ENCODE data around the gene GRHPR. TPM values are rescaled to one million over a fixed set of nuclear protein-coding genes. Genes with fewer than 3 reads are reported as not detected.

Gene GRHPR
- total RNA-seq, 3 donors from 2014 or later, result 117 to 144 (median 140) TPM

DNA sequence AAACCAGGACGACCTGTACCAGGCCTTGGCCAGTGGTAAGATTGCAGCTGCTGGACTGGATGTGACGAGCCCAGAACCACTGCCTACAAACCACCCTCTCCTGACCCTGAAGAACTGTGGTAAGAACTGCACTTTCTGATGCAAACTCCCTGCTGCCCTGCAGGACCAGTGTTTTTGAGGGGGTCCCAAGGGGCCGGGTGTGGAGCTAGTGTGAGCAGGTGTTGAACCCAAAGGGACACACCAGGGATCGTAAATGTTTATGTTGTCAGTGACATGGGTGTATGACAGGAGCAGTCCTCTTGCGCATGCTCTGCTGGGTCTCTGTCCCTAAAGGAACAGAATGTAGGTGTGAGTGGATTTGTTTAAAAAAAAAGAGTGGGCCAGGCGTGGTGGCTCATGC, 9.5 kb downstream of the GRHPR start:
- no peaks in the 10 kb centered on the region for H3K36me3 ChIP-seq

DNA sequence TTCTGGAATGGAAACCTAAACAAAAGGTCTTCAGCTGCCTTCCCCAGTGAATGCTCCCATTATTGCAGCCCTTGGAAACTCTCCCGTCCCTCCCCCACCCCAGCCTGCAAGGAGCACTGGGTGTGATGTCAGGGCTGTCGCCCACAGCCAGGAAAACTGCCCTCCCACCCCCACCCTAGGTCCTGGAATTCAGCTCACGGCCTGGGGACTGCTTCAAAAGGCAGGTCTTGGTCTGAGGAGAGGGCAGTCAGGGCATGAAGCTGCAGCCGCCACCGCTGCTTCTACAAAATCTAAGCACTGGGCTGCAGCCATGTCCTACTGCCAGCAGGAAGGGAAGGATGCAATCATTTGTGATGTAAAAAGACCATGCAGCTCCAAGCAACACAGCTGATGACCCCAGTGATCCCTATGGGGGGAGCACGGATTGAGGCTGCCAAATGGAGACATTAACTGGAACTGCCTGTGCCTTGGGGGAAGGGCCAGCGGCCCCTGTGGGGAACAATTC, 11.4 kb downstream of the GRHPR start:
- no peak overlapping the region for H3K4me3 ChIP-seq
- peaks cover 0 to 9% of the 10 kb centered on the region in 2 donors for H3K4me1 ChIP-seq
- peak overlapping the region in 1 of 2 donors; percentile 61 for H3K27ac ChIP-seq
- H3K27me3 ChIP-seq, result no peaks in the 10 kb centered on the region
- no peak for DNase-seq (ENCODE audit: low spot score in 2 of 2)
- TF ChIP-seq POLR2A (IDR thresholded peaks at IDR 0.05) (no peak), POLR2AphosphoS5 (IDR thresholded peaks at IDR 0.05) (no peak)
- TF ChIP-seq, protein P1, sequence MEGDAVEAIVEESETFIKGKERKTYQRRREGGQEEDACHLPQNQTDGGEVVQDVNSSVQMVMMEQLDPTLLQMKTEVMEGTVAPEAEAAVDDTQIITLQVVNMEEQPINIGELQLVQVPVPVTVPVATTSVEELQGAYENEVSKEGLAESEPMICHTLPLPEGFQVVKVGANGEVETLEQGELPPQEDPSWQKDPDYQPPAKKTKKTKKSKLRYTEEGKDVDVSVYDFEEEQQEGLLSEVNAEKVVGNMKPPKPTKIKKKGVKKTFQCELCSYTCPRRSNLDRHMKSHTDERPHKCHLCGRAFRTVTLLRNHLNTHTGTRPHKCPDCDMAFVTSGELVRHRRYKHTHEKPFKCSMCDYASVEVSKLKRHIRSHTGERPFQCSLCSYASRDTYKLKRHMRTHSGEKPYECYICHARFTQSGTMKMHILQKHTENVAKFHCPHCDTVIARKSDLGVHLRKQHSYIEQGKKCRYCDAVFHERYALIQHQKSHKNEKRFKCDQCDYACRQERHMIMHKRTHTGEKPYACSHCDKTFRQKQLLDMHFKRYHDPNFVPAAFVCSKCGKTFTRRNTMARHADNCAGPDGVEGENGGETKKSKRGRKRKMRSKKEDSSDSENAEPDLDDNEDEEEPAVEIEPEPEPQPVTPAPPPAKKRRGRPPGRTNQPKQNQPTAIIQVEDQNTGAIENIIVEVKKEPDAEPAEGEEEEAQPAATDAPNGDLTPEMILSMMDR (IDR thresholded peaks at IDR 0.05), result no peak
- H3K36me3 ChIP-seq, result no peaks in the 10 kb centered on the region
- intact Hi-C loops (cut with DNase I; ENCODE audit: low total_unique reads), result no loop called here
- no peaks in the 10 kb centered on the region for H3K9me3 ChIP-seq

More for the DNA sequence above, 9.5 kb downstream of the GRHPR start:
- no peaks in the 10 kb centered on the region for H3K27me3 ChIP-seq
- H3K4me1 ChIP-seq, result peaks cover 0 to 9% of the 10 kb centered on the region in 2 donors
- H3K4me3 ChIP-seq, result no peak overlapping the region
- H3K9me3 ChIP-seq, result no peaks in the 10 kb centered on the region
- TF ChIP-seq, protein P1 (IDR thresholded peaks at IDR 0.05), result no peak
- intact Hi-C loops (cut with DNase I; ENCODE audit: low total_unique reads), result no loop called here
- no peak for DNase-seq (ENCODE audit: low spot score in 2 of 2)
- H3K27ac ChIP-seq, result peak overlapping the region in 1 of 2 donors; percentile 25

DNA sequence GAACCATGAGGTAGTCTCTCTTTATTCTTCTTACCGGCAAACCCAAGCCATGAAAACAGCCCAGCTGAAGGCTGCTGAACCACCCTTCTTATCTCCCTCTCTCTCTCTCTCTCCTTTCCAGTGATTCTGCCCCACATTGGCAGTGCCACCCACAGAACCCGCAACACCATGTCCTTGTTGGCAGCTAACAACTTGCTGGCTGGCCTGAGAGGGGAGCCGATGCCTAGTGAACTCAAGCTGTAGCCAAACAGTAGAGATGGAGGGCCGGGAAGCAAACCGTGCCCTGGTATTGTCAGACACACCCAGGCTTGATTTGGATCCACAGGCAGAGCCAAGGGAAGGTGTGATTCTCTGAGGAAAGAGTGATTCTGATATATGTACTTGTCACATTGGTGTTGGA, 14.0 kb downstream of the GRHPR start:
- Histone ChIP-seq H3K36me3 (peaks cover 2% of the 10 kb centered on the region), H3K9me3 (no peaks in the 10 kb centered on the region), H3K27ac (no peak overlapping the region), H3K4me1 (peaks cover 0 to 9% of the 10 kb centered on the region in 2 donors), H3K27me3 (no peaks in the 10 kb centered on the region), H3K4me3 (no peak overlapping the region)
- no peak for DNase-seq (ENCODE audit: low spot score in 2 of 2)
- intact Hi-C loops (cut with DNase I; ENCODE audit: low total_unique reads), result no loop called here
- no peak for TF ChIP-seq POLR2A (IDR thresholded peaks at IDR 0.05)
- TF ChIP-seq, protein P1 (IDR thresholded peaks at IDR 0.05), result no peak
- no peak for TF ChIP-seq POLR2AphosphoS5 (IDR thresholded peaks at IDR 0.05)

GRCh38 chr9:37437010-37437409, 14.5 kb downstream of the GRHPR start:
- intact Hi-C loops (cut with DNase I; ENCODE audit: low total_unique reads), result no loop called here
- no peaks in the 10 kb centered on the region for H3K9me3 ChIP-seq
- peaks cover 7% of the 10 kb centered on the region for H3K36me3 ChIP-seq
- no peak for DNase-seq (ENCODE audit: low spot score in 2 of 2)
- TF ChIP-seq, protein P1 (IDR thresholded peaks at IDR 0.05), result no peak
- TF ChIP-seq POLR2AphosphoS5 (IDR thresholded peaks at IDR 0.05) (no peak), POLR2A (IDR thresholded peaks at IDR 0.05) (no peak)
- H3K27me3 ChIP-seq, result no peaks in the 10 kb centered on the region
- H3K4me3 ChIP-seq, result no peak overlapping the region
- no peak overlapping the region for H3K27ac ChIP-seq
- H3K4me1 ChIP-seq, result peaks cover 0 to 9% of the 10 kb centered on the region in 2 donors

- H3K27ac ChIP-seq, result no peak overlapping the region
- H3K36me3 ChIP-seq, result peaks cover 8% of the 10 kb centered on the region
- no peaks in the 10 kb centered on the region for H3K9me3 ChIP-seq
- no peak for DNase-seq (ENCODE audit: low spot score in 2 of 2)
- TF ChIP-seq POLR2AphosphoS5 (IDR thresholded peaks at IDR 0.05) (no peak), POLR2A (IDR thresholded peaks at IDR 0.05) (no peak)
- TF ChIP-seq, protein P1 (IDR thresholded peaks at IDR 0.05), result no peak
- no peaks in the 10 kb centered on the region for H3K27me3 ChIP-seq
- intact Hi-C loops (cut with DNase I; ENCODE audit: low total_unique reads), result no loop called here
- peaks cover 0 to 6% of the 10 kb centered on the region in 2 donors for H3K4me1 ChIP-seq
- H3K4me3 ChIP-seq, result no peak overlapping the region
Measured at GRCh38 chr9:37437621-37438020, 15.1 kb downstream of the GRHPR start.
